GM19324 (cell line): ENCODE results near the gene AXDND1.
"Not testable (repeated sequence)": the region's sequence is repeated elsewhere in the genome, so short reads cannot be mapped to it uniquely, and the experiment has no call there.

Experiments used
- ATAC-seq: cut with Tn5 transposase; IDR thresholded peaks from one replicate; pipeline ENCODE4 v1.9.1; 2021; ENCODE audit warnings: mild to moderate bottlenecking, moderate library complexity; ENCODE audit not compliant: unreplicated experiment, low FRiP score

AXDND1 gene

GRCh38 chr1:179361631-179362030 is 4.1 kb upstream of the AXDND1 start:
- ATAC-seq: not testable (repeated sequence)

- peak; percentile 30 for ATAC-seq
Observed at GRCh38 chr1:179366093-179366800, 476 bp downstream of the AXDND1 start.

GRCh38 chr1:179369751-179370341 is 4.1 kb downstream of the AXDND1 start:
- ATAC-seq: no peak

GRCh38 chr1:179372160-179372559 is 6.4 kb downstream of the AXDND1 start:
- no peak for ATAC-seq

GRCh38 chr1:179376223-179376622 is 10.5 kb downstream of the AXDND1 start:
- no peak for ATAC-seq

GRCh38 chr1:179380299-179380698 is 14.5 kb downstream of the AXDND1 start:
- no peak for ATAC-seq

GRCh38 chr1:179384027-179384426 is 18.3 kb downstream of the AXDND1 start:
- no peak for ATAC-seq

- ATAC-seq: no peak
Observed at GRCh38 chr1:179385510-179385909, 19.7 kb downstream of the AXDND1 start.

- no peak for ATAC-seq
Observed at GRCh38 chr1:179393721-179394120, 27.9 kb downstream of the AXDND1 start.

- ATAC-seq: not testable (repeated sequence)
Observed at GRCh38 chr1:179399399-179399798, 33.6 kb downstream of the AXDND1 start.

- ATAC-seq: not testable (repeated sequence)
Observed at GRCh38 chr1:179417760-179418159, 52.0 kb downstream of the AXDND1 start.

GRCh38 chr1:179418706-179419105 is 52.9 kb downstream of the AXDND1 start:
- not testable (repeated sequence) for ATAC-seq

- no peak for ATAC-seq
Observed at GRCh38 chr1:179424610-179425009, 58.8 kb downstream of the AXDND1 start.

GRCh38 chr1:179425186-179425585 is 59.4 kb downstream of the AXDND1 start:
- ATAC-seq: no peak

- no peak for ATAC-seq
Observed at GRCh38 chr1:179437171-179437570, 71.4 kb downstream of the AXDND1 start.

GRCh38 chr1:179439646-179440045 is 73.9 kb downstream of the AXDND1 start:
- ATAC-seq: not testable (repeated sequence)

GRCh38 chr1:179440301-179440700 is 74.5 kb downstream of the AXDND1 start:
- not testable (repeated sequence) for ATAC-seq

GRCh38 chr1:179440971-179441370 is 75.2 kb downstream of the AXDND1 start:
- ATAC-seq: no peak

- ATAC-seq: no peak
Observed at GRCh38 chr1:179441501-179441900, 75.7 kb downstream of the AXDND1 start.

GRCh38 chr1:179442846-179443245 is 77.1 kb downstream of the AXDND1 start:
- not testable (repeated sequence) for ATAC-seq

GRCh38 chr1:179445593-179445992 is 79.8 kb downstream of the AXDND1 start:
- no peak for ATAC-seq

- no peak for ATAC-seq
Observed at GRCh38 chr1:179447489-179447888, 81.7 kb downstream of the AXDND1 start.
